ENCODE measurements around the gene NUDT16. TPM values are rescaled to one million over a fixed set of nuclear protein-coding genes. Genes with fewer than 3 reads are reported as not detected.

NUDT16 gene
- total and polyA plus RNA-seq, 9 of the 15 experiments (the other 6 are each of a cell fraction or from before 2014, with no cell fraction given) = 1.5 to 11.4 (median 7.6) TPM

- TF ChIP-seq TBP (optimal IDR thresholded peaks at IDR 0.05; ENCODE audit: low read depth, low read length) = peak; percentile 72
- TF ChIP-seq NCOA1 (IDR thresholded peaks at IDR 0.05; ENCODE audit: low read depth) = no peak
- TF ChIP-seq ZC3H8 (IDR thresholded peaks at IDR 0.05) = no peak
- no peak for TF ChIP-seq RBM15 (IDR thresholded peaks at IDR 0.05; ENCODE audit: insufficient read depth, low read length)
- peak; percentile 78 to 83 for TF ChIP-seq NRF1 (conservative IDR thresholded peaks at IDR 0.05 in 1 of 2, IDR thresholded peaks at IDR 0.05 in 1 of 2)
- TF ChIP-seq ZNF224 (CRISPR knock-in tag; IDR thresholded peaks at IDR 0.05) = no peak
- no peak for TF ChIP-seq KDM2B (CRISPR knock-in tag; IDR thresholded peaks at IDR 0.05)
- no peak for TF ChIP-seq HNRNPH1 (optimal IDR thresholded peaks at IDR 0.05; ENCODE audit: low read depth, low read length)
- TF ChIP-seq, protein P1, sequence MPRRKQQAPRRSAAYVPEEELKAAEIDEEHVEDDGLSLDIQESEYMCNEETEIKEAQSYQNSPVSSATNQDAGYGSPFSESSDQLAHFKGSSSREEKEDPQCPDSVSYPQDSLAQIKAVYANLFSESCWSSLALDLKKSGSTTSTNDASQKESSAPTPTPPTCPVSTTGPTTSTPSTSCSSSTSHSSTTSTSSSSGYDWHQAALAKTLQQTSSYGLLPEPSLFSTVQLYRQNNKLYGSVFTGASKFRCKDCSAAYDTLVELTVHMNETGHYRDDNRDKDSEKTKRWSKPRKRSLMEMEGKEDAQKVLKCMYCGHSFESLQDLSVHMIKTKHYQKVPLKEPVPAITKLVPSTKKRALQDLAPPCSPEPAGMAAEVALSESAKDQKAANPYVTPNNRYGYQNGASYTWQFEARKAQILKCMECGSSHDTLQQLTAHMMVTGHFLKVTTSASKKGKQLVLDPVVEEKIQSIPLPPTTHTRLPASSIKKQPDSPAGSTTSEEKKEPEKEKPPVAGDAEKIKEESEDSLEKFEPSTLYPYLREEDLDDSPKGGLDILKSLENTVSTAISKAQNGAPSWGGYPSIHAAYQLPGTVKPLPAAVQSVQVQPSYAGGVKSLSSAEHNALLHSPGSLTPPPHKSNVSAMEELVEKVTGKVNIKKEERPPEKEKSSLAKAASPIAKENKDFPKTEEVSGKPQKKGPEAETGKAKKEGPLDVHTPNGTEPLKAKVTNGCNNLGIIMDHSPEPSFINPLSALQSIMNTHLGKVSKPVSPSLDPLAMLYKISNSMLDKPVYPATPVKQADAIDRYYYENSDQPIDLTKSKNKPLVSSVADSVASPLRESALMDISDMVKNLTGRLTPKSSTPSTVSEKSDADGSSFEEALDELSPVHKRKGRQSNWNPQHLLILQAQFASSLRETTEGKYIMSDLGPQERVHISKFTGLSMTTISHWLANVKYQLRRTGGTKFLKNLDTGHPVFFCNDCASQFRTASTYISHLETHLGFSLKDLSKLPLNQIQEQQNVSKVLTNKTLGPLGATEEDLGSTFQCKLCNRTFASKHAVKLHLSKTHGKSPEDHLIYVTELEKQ (CRISPR knock-in tag; IDR thresholded peaks at IDR 0.05) = no peak
- TF ChIP-seq SP2 (IDR thresholded peaks at IDR 0.05; ENCODE audit: extremely low read depth, low read depth, low read length, poor library complexity, severe bottlenecking) = peak; percentile 71
- no peak for TF ChIP-seq NCOA6 (IDR thresholded peaks at IDR 0.05)
- TF ChIP-seq, protein P2, sequence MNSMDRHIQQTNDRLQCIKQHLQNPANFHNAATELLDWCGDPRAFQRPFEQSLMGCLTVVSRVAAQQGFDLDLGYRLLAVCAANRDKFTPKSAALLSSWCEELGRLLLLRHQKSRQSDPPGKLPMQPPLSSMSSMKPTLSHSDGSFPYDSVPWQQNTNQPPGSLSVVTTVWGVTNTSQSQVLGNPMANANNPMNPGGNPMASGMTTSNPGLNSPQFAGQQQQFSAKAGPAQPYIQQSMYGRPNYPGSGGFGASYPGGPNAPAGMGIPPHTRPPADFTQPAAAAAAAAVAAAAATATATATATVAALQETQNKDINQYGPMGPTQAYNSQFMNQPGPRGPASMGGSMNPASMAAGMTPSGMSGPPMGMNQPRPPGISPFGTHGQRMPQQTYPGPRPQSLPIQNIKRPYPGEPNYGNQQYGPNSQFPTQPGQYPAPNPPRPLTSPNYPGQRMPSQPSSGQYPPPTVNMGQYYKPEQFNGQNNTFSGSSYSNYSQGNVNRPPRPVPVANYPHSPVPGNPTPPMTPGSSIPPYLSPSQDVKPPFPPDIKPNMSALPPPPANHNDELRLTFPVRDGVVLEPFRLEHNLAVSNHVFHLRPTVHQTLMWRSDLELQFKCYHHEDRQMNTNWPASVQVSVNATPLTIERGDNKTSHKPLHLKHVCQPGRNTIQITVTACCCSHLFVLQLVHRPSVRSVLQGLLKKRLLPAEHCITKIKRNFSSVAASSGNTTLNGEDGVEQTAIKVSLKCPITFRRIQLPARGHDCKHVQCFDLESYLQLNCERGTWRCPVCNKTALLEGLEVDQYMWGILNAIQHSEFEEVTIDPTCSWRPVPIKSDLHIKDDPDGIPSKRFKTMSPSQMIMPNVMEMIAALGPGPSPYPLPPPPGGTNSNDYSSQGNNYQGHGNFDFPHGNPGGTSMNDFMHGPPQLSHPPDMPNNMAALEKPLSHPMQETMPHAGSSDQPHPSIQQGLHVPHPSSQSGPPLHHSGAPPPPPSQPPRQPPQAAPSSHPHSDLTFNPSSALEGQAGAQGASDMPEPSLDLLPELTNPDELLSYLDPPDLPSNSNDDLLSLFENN (IDR thresholded peaks at IDR 0.05; ENCODE audit: low read depth in 2 of 2, low read length in 2 of 2) = no peak
- TF ChIP-seq BDP1 (IDR thresholded peaks at IDR 0.05; ENCODE audit: insufficient read depth, insufficient read length) = no peak
- 0 out of 2 replicates have a peak, but pooled peaks have one; percentile 1 for TF ChIP-seq C11orf30 (IDR thresholded peaks at IDR 0.05; ENCODE audit: low read depth)
- TF ChIP-seq, protein P3, sequence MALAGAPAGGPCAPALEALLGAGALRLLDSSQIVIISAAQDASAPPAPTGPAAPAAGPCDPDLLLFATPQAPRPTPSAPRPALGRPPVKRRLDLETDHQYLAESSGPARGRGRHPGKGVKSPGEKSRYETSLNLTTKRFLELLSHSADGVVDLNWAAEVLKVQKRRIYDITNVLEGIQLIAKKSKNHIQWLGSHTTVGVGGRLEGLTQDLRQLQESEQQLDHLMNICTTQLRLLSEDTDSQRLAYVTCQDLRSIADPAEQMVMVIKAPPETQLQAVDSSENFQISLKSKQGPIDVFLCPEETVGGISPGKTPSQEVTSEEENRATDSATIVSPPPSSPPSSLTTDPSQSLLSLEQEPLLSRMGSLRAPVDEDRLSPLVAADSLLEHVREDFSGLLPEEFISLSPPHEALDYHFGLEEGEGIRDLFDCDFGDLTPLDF (CRISPR knock-in tag; IDR thresholded peaks at IDR 0.05) = no peak
- no peak for TF ChIP-seq ZNF785 (CRISPR knock-in tag; IDR thresholded peaks at IDR 0.05)
- TF ChIP-seq, protein P4, sequence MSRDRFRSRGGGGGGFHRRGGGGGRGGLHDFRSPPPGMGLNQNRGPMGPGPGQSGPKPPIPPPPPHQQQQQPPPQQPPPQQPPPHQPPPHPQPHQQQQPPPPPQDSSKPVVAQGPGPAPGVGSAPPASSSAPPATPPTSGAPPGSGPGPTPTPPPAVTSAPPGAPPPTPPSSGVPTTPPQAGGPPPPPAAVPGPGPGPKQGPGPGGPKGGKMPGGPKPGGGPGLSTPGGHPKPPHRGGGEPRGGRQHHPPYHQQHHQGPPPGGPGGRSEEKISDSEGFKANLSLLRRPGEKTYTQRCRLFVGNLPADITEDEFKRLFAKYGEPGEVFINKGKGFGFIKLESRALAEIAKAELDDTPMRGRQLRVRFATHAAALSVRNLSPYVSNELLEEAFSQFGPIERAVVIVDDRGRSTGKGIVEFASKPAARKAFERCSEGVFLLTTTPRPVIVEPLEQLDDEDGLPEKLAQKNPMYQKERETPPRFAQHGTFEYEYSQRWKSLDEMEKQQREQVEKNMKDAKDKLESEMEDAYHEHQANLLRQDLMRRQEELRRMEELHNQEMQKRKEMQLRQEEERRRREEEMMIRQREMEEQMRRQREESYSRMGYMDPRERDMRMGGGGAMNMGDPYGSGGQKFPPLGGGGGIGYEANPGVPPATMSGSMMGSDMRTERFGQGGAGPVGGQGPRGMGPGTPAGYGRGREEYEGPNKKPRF (IDR thresholded peaks at IDR 0.05; ENCODE audit: low read depth, low read length) = no peak
These were observed at the start of gene NUDT16 (continued) for GRCh38 chr3:131381445-131382291.

Data from K562 (cell line).